GM18519 (cell line): ENCODE data around the gene ZNF480.
"Not testable (repeated sequence)": the region's sequence is repeated elsewhere in the genome, so short reads cannot be mapped to it uniquely, and the experiment has no call there.

ENCODE experiments used
- ATAC-seq: cut with Tn5 transposase; IDR thresholded peaks from one replicate; pipeline ENCODE4 v1.9.1; 2021; ENCODE audit warnings: mild to moderate bottlenecking, moderate library complexity; ENCODE audit not compliant: unreplicated experiment, low FRiP score

The ZNF480 gene

GRCh38 chr19:52336791-52337381, 39.9 kb downstream of the ZNF480 start:
- no peak for ATAC-seq

GRCh38 chr19:52339022-52339421, 42.1 kb downstream of the ZNF480 start:
- not testable (repeated sequence) for ATAC-seq

DNA sequence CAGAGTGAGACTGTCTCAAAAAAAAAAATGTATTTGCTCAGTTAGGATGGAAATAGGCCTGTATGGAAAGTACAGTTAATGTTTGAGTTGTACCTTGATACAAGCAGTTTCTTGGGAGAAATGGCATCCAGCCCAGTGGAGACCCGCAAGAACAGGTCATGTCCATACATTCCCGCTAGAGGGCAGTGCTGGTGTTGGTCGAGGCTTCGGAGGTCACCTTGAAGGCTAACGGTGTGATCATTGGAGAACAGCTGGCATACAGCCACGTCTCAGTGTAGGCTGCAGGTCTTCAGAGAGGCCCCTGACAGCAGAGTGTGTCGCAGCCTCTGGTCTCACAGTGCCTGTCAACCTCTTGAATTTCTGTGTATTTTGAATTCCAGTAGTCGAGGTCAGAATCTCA, 46.6 kb downstream of the ZNF480 start:
- ATAC-seq = no peak

- ATAC-seq = no peak
These were observed 48.2 kb downstream of the ZNF480 start for GRCh38 chr19:52345162-52345561.

DNA sequence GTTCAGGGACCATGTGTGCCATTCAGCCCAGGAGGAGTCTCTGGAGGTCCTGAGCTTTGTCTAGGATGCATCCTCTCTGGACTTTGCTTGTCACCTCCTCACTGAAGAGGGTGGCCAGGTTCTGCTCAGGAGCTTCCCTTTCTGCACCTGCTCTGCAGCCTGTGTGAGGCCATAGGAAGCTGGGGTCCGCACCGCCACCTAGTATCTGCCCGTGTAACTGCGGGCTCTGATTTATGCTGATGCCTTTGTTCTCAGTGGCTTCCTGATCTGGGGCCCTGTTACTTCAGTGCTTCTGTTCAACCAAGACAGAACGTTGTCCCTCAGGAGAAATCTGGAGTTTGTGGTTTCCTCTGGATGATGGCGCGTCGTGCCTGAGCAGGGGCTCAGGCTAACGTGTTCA, 54.5 kb downstream of the ZNF480 start:
- no peak for ATAC-seq

- ATAC-seq = no peak
These were observed 69.5 kb downstream of the ZNF480 start for GRCh38 chr19:52366414-52366824.

DNA sequence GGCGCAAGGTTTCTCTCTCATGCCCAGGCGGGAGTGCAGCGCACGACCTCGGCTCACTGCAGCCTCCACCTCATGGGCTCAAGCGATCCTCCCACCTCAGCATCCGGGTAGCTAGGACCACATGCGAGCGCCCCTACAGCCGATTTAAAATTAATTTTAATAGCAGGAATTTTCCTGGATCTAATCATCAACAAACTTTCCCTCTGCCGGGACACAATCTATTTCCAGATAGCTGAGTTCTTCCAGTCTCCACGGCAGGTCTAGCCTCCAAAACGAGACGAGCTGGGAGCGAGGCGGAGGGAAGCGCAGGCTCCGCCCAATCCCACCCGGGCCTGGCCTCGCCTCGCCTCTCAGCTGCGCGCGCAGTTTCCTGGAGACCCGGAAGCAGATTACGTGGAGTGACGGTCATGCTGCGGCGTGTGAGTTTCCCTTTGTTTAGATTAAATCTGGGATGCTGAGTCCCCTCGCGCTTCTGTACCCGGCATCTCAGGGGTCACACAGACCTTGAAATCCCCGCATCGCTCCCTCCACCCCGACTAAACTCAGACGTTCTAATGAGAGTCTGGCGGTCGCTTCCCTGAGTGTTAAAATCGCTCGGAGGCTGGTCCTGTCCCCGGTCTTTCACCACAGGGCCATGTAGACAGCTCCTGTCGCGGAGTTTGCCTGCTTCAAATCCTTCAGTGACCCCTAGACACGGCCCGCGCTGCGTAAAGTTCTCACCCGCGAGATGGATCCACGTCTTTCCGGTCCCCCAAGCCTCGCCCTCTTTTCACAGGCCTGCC, 72.8 kb downstream of the ZNF480 start, which contains the start of gene ZNF880:
ZNF880 (plus strand) TSS at position 365 of the 782 bp plus-strand sequence; CDS start at position 408, 43 bp downstream.
- no peak for ATAC-seq

DNA sequence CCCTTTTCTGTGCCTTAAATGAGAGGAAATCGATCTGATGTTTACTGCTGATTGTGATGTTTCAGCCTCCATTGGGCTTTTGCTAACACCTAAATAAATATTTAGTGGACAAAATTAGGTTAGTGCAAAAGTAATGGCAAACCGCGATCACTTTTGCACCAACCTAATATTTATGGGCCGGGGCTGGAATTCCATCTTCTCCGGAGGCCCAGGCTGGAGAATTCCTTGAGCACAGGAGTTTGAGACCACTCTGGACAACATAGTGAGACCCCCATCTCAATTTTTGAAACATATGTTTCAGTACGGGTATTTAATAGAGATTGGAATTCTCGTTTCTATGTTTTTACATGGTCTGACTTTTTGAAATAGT, 73.4 kb downstream of the ZNF480 start:
- no peak for ATAC-seq
